D341Med (cell line): ENCODE results near the gene EOLA2.
"Not testable (repeated sequence)": the region's sequence is repeated elsewhere in the genome, so short reads cannot be mapped to it uniquely, and the experiment has no call there.

Experiments used
- DNase-seq: peaks from one replicate; pipeline ENCODE4 v3.0.0; 2012; ENCODE audit warnings: low spot score

EOLA2 gene

DNA sequence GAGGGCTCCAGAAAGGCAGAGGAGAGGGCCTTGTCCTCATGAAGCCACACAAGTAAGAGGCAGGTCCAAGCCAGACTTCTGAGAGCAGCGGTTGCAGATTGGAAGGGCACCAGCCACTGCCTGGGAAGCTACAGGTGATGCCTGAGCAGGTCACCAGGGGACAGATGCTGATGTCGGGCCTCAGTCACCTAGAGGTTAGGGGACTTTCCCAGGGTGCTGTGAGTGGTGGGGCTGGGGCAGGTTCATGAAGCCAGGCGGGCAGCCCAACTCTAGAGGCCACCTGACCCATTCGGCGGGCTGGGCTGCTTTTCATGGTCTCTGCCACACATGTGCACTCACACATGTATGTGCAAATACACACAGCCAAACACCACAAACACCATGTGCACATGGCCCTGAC lies 5.3 kb downstream of the EOLA2 start:
- DNase-seq = not testable (repeated sequence)

DNA sequence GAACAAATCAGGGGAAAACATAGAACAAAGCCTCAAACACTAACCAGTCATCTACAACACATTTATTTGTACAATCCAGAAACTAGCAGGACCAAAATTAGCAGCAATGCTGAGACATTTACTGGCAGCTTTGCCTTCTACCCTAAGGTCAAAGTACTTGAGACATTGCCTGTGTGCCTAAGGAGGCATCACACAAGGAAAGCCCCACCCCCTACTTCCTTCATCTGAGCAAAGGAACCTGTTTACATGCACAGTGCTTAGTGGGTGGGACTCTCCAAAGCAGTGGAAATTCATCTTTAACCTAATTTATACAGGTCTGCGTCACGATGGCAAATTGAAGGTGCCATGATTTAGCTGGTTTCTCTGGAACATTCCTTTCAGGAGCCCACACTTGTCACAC lies 6.1 kb downstream of the EOLA2 start:
- DNase-seq = not testable (repeated sequence)

DNA sequence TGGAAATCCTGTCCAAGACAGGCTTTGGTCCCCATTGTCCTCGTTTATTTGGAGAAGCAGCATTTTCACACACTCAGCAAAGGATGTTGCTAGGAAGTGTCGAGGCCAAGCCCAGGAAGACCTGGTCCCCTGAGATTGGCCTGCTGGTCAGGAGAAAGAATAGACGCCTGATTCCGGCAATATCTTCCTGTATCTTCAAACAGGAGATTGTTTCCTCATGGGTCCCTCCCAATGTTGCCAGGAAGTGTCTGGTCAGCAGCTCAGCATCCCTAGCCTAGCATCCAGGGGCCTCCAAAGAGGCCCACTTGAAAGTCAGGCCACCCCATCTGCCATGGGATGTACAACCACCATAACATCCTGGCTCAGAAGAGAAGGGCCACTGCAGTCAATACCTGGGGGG lies 6.9 kb downstream of the EOLA2 start:
- DNase-seq = not testable (repeated sequence)

DNA sequence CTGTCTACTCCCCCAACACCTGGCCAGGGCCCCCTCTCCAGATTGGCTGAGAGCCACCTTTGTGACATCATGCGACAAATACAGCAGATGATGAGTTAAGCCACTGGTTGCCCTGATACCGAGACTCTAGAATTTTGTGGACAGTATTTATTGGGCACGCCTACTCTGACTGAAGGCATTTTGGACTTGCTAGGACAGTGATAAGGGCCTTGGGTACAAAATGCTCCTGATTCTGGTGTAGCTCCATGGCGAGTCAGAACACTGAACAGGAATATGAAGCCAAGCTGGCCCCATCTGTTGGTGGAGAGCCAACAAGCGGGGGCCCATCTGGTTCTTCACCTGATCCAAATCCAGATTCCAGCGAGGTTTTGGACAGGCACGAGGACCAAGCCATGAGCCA lies 8.9 kb downstream of the EOLA2 start, which contains the start of gene HSFX4:
Gene HSFX4, plus strand, starts transcription at position 174 of the 400 bp plus-strand sequence. Its CDS starts 72 bp downstream, at position 246.
- DNase-seq = not testable (repeated sequence)

DNA sequence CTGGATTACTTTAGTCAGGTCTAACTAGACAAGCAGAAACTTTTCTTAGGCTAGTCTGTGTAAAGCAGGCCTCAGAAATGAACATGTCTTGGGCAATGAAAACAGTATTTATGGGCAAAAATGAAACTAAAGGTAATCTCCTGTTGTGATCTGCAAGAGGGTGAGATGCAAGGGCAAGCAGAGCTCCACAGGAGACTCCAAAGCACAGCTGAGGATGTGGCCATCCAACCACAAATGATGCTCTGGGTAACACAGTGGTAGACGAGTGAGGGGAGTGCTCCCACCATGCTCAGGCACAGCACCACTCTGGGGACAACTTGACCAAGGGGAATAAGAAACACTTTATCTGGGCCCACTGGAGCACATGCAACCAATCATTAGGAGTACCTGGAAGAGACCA lies 9.7 kb downstream of the EOLA2 start:
- DNase-seq = not testable (repeated sequence)

DNA sequence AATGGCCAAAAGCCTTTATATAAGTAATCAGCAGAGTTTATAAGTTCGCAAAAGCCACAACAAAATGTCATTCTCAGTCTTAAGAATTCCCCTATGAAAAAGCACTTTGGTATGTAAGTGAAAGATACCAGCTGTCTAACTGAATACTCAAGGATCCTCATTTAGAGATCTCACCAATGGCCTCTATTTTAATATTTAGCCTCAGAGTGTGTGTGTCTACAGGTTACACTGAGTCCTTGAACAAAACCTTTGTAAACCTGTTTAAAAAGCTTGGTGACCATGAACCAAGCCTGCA lies 10.4 kb downstream of the EOLA2 start:
- not testable (repeated sequence) for DNase-seq

DNA sequence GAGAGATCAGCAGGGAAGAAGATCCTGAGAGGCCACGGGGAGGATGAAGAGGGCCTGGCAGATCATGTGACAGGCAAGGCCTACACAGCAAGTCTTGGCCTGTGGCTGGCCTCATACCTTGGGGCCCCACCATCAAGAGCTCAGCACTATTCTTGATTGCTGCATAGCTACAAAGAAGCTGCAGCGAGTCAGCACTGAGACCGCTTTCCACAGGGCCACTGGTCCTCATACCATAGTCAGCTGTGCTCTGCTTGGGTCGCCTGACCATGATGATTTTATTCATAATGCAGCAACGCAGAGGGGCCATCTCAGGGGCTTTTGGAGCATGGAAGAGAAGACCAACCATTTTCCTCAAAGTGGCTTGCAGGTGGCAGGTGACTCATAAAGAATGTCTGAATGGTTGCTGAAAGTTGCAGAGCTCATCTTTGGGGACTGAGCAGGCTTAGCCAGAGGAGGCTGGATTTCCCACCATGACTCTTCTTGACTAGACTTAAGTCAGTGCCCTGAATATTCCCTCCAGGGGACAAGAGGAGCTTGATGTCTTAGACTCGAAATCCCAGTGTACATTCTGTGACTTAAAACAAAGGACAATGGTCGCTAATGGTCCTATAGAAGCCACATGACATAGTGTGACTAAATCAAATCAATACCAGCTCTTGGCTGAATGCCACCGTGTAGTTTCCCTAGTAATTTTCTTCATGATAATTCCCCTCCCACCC lies 10.9 kb downstream of the EOLA2 start:
- not testable (repeated sequence) for DNase-seq

DNA sequence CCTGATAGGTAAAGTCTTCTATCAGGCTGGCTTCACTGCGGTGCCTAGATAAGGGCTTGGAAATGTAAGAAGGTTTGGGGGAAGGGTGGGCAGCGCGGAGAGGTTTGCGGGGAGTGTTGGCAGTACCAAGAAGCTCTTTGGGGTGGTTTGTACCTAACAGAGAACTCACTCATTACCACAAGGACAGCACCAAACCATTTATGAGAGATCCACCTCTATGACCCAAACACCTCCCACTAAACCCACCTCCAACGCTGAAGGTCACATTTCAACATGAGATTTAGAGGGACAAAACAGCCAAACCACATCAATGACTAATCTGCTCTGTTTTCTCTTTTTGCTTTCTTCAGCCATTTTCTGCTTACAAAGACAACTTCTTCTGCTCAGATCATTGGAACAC lies 13.9 kb downstream of the EOLA2 start:
- not testable (repeated sequence) for DNase-seq

DNA sequence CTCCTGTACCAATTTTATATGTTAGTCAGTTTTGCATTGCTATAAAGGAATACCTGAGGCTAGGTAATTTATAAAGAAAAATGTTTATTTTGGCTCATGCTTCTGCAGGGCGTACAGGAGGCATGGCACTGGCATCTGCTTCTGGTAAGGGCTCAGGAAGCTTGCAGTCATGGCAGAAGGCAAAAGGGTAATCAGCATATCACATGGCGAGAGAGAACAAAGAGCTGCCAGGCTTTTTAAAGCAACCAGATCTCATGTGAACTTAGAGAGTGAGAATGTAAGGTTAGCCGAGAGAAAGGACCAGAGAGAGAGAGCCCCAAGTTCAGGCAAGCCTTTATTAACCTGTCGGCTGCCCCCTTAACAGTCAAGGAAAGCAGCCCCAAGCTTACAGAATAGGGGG lies 14.5 kb downstream of the EOLA2 start:
- DNase-seq = not testable (repeated sequence)

DNA sequence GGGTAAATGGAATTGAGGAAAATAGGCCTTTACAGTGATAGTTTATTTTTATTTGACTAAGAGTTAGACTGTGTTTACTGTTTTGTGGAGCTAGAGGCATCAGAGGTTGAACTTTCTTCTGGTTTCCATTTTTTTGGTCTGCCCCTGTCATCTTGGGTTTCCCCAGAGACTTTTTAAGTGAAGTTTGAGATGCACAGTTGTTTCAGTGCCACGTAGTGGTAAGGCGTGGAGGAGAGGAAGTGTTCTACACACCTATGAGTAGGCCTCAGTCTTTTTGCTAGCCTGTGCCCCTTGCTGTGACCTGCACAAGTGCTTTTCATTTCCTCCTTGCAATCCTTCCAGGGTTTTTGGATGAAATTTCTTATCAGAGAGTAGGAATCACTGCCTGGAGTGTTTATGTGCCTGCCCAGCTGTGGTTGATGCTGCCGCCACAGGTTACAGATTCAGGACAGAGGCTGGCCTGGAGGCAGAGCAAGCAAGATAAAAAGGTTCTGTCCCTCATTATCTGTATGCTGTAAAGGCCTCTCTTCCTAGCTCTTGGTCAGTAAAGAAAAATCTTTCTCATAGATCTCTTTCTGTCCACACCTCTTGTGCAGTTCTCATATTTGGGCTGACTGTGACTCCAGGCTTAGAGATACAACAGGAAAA lies 21.4 kb downstream of the EOLA2 start:
- DNase-seq = no peak

DNA sequence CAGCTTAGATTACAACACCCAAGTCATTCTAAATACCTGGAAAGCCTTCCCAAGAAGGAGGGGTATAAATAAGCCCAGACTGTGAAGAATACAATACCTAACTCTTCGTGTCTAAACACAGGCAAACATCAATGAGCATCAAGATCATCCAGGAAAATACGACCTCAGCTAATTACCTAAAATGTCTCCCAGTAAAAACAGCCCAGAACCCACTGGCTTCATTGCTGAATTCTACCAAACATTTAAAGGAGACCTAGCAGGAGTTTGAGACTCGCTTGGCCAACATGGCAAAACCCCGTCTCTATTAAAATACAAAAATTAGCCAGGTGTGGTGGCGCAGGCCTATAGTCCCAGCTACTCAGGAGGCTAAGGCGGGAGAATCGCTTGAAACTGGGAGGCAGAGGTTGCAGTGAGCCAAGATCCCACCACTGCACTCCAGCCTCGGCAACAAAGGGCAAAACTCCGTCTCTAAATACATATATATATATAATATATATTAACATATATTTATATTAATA lies 28.1 kb downstream of the EOLA2 start:
- DNase-seq = no peak

DNA sequence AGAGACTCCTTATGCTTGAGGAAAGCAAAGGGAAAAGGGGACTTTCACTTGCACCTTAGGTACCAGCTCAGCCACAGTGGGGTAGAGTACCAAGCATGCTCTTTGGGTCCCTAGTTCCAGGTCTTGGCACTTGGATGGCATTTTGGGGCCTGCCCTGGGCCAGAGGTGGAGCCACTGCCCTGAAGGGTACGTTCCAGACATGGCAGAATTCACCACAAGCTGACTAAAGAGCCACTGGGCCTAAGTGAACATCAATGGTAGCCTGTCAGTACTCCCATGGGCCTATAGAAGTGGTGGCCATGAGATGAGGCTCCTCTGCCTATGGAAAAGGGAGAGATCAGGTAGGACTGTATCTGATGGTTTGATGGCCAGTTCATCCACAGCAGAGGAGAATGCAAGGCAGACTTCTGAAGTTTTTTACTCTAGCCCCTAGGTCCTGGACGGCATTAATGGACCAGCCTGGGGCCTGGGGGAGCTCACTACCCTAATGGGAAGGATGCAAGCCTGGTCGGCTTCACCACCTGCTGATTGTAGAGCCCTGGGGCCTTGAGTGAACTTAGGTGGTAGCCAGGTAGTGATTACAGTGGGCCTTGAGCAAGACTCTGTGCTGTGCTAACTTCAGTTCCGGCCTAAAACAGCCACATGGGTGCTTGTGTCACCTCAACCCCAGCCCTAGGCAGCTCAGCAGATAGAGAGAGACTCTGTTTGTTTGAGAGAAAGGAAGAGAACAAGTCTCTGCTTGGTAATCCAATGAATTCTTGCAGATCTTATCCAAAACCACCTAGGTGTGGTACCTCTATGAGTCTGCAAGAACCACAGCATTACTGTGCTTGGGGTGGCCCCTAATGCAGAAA lies 28.7 kb downstream of the EOLA2 start:
- no peak for DNase-seq

DNA sequence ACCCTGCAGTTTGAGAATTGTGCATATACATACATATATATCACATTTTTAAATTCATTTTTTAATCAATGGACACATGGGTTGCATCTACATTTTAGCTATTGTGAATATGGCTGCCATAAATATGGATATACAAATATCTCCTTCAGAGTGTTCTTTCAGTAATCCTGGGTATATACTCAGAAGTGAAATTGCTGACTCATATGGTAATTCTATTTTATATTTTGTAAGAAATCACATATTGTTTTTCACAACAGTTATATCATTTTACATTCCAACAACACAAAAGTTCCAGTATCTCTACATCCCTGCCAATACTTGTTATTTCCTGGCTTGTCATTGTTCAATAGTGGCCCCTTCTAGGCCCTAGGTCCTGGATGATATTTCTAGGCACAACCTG lies 29.6 kb downstream of the EOLA2 start:
- DNase-seq = no peak

DNA sequence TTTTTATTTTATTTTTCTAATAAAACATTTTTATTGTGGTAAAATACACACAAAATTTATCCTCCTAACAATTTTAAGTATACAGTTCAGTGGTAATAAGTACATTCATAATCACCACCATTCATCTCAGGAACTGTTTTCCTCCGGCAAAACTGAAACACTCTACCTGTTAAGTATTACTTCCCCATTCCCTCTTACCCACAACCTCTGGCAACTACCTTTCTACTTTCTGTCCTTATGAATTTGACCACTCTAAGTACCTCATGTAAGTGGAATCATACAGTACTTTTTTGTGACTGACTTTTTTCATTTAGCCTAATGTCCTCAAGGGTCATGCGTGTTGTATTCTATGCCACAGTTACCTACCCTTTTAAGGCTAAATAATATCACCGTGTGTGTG lies 30.0 kb downstream of the EOLA2 start:
- no peak for DNase-seq

DNA sequence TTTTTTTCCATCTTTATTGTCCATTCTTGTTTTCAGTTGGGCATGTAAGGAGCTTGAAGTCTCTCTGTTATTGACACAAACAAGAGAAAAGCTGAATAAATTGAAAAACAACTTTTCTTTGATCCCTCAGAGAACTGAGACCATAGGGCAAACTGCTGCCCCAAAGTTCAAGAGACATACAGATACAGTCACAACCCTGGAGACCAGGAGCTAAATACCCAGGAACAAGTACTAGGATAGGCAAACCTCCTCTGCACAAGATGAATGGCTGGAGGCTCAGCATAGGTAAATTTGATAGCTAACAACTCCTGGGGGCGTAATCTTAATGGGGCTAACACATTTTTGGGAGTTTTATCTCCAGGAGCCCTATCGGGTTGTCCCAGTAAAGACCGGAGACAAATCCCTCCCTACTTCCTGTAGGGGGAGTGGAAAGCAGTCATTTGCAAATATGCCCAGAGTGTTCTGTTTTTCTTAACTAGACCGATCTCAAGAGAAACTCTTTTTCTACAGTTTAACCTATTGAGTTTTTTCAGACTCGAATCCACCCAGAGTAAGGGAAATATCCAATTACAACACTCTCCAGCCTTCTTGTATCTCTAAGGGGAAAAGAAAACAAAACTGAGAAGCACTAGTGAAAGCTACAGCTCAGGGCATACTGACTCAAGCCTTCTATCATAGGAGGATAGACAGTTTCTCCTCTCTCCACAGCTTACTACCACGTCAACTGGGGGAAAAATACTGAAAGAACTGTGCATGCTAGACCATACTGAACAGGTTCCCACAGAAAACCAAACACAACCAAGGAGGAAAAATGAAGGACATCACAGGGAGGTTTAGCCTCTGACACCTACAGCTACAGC lies 34.2 kb downstream of the EOLA2 start:
- DNase-seq = no peak

DNA sequence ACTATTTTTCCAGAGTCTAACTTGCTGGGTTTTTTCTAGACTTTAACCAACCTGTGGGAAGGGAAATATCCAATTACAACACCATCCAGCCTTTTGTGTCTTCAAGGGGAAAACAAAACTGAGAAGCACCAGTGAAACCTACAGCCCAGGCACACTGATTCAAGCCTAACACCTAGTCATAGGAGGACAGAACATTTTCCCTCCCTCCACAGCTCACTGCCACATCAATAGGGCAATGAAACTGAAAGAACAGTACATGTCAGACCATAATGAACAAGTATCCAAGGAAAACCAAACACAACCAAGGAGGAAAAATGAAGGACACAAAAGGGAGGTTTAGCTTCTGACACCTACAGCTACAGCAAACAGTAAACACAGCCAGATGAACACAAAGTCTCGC lies 39.7 kb downstream of the EOLA2 start:
- DNase-seq = no peak

DNA sequence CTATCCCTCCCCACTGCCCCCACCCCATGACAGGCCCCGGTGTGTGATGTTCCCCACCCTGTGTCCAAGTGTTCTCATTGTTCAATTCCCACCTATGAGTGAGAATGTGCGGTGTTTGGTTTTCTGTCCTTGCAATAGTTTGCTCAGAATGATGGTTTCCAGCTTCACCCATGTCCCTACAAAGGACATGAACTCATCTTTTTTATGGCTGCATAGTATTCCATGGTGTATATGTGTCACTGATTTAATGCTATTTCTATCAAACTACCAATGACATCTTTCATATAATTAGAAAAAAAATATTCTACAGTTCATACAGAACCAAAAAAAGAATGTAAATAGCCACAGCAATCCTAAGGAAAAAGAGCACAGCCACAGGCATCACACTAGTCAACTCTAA lies 47.5 kb downstream of the EOLA2 start:
- not testable (repeated sequence) for DNase-seq
